Measurements from ENCODE around the gene NR5A1.

Gene NR5A1

DNA sequence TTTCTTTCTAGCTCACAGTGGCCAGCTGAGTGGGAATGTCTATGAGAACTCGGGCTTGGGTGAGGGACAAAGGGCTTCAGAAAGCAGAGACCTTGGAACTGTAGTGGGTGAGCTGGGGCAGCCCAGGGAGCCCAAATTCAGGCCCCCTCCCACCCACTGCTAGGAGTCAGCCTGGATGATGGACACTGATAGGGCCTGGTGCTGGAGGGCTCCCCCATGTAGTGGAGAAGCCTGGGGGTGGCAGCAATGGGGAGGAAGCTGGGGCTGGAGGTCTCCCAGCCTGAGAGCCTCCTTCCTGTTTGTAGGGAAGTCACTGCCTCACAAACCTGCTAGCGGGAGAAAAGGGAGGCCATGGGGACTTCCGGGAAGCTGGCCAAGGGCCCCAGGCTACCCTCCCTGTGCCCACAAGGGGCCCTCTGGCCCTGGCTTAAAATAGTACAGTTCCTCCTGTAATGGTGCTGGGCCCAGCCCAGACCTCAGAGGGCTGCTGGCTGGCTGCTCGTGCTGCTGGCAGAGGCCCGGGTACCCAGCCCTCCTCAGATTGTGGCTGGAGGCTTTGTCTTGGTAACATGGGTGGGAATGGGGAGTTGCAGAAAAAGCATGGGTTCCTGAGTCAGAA is 6.3 kb upstream of the NR5A1 start:
- no peak for DNase-seq

DNA sequence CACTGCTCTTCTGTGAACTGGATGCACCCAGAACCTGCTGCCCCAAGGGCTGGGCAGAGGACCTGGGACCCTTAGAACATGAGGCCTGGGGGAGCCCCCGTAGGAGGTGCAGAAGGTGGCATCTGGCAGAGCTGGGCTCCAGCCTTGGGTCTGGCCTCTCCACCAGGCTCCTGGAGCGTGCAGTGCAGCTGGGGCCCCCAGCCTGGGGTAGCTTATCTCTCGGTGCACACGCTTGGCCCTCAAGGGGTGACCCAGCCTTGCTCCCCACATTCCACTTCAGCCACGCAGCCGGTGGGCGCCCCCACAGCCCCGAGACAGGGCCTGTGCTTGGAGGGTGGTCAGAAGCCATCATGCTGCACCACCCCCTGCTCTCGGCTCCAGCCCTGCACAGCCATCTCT is 5.6 kb upstream of the NR5A1 start:
- no peak for DNase-seq

DNA sequence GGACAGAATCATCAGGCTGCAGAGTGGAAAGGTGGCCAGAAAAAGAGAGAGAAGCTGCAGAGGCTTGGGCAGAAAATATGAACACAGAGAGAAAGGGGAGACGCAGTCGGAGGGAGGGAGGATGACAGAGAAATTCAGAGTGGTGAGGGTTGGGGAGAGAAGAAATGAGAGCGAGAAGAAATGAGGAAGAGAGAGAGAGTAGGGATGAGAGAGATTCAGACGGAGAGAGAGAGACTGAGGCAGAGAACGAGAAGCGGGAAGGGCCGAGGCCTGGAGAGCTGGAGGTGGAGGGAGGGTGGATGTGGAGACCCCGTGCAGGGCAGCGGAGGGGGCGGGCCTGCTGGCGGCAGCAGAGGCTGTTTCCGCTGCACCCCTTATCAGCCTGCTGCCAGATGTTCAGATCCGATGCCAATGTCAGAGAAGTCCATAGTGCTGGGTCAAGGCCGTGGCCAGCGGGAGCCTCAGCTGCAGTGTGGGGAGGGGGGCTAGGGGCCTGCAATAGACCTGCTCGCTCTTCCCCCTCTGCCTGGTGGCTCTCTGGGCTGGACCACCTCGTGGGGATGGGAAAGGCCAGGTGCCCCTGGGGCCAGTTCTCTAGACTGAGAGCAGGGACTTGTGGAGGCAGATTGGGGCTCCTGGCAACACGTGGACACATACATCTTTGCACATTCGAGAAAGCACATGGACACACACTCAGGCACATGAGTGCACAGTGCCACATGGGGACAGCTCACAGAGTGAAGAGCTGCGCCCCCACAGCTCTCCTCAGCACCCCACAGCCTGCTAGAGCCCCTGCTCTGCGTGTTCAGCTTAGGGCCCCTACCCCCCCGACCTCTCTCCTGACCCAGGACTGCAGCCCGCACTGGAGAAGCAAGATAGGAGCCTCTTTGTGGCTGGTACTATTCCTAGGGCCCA is 4.9 kb upstream of the NR5A1 start:
- no peak for DNase-seq

DNA sequence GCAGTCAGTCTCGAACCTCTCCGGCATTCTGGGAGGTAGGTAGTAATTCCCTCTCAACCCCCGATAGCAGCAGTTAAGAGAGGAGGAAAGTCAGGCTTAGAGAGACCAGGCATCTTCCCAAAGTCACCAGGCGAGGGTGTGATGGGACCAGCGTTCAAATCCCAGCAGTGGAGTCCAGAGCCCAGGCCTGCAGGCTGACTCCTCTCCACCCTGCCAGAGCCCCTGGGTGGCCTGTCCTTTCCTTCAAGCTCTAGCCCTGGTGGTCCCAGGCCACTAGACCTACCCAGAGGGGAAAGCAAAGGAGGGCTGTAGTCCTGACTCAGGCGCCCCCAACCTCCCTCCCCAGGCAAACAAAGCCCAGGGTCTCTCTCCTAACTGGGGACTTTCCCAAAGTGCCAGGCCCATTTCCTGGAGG is 4.2 kb upstream of the NR5A1 start:
- no peak for DNase-seq

DNA sequence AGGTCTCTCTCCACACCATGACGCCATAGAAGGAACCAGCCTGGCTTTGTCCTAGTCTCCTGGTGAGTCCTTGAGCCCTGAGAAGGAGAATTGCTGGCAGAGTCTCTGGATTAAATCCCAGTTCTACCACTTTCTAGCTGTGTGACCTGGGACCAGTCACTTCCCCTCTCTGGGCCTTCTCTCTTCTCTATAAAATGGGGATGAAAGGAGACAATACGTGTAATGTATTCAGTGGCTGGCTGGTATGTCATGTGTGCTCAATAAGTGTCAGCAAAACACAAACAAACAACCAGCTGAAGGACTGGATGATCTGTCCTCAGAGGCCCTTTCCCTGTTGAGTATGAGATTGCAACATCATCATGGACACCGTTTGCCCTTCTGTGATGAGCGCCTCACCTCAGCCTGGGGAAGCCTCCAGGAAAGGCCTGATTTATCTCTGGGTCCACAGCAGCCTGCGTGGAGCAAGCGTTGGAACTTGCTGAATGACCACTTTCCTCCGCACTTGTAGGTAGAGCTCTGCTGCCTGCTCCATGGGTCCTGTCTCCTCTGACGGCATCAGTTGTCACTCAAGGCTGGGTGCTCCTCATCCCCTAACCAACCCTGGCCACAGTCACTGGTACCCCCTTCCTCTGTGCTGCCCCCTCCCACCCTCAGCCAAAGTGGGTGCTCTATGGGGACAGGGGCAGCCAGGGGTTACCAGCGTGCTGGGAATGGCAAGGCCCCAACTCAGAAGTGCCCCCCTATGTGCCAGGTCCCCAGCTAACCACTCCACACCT is 3.6 kb upstream of the NR5A1 start:
- no peak for DNase-seq

DNA sequence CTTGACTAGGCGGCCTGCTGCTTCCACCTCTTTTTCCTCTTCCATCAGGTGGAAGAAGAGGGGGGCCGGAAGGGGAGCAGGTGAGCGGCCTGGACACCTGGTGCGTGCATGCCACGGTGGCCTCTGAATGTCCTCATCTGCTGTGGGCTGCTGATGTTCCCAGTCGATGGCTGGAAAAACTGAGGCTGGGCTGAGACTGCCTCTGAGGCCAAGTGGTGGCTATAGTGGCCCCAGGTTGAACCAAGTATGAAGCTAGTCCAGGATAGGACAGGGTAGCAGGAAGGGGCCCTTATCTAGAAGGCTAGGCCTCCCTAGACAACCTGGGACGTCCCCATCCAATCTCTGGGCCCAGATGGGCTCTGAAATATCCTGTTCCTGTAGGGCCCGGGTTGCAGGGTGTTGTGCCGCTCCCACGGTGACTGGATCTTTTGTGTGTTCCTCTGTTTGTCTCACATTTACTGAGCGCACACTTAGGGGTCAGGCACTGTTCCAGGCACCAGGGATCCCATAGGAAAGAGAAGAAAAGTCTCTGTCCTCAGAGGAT is 753 bp upstream of the NR5A1 start:
- DNase-seq, result no peak

DNA sequence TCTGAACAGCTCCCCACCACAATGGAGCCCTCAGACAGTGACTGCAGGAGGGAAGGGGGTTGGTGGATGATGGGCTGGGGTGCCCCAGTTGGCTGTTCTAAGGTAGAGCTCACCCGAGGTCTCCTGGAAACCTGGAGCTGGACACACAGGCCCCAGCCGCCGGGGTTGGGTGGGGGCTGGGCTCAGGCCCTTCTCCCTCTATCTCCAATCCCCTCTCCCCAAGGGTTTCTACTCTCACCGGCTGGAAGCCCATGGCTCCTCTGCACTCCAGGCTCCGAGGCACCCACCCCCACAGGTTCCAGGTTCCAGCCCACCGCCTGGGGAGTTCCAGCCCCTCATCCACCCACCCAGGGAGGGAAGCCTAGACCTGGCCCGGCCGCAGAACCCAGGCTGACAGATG is 766 bp downstream of the NR5A1 start:
- DNase-seq, result no peak

DNA sequence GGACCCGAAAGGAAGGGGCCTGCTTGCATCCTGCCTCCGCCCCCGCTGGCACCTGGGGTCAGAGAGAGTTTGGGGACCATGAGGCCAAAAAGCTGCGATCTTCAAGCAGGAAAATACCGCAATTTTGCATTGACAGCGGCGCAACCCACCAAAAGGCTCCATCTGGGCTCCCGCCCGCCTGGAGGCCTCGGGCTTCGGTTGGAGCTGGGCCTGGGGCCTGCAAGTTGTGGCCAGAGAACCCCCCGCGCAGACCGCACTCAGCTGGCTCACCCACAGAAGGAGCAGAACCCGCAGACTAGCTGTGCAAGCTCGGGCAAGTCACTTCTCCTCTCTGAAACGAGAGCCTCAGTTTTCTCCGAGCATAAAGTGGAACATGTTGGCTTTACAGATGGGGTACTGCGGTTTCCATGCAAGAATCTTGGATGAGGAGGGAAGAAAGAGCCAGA is 1.3 kb downstream of the NR5A1 start:
- no peak for DNase-seq

DNA sequence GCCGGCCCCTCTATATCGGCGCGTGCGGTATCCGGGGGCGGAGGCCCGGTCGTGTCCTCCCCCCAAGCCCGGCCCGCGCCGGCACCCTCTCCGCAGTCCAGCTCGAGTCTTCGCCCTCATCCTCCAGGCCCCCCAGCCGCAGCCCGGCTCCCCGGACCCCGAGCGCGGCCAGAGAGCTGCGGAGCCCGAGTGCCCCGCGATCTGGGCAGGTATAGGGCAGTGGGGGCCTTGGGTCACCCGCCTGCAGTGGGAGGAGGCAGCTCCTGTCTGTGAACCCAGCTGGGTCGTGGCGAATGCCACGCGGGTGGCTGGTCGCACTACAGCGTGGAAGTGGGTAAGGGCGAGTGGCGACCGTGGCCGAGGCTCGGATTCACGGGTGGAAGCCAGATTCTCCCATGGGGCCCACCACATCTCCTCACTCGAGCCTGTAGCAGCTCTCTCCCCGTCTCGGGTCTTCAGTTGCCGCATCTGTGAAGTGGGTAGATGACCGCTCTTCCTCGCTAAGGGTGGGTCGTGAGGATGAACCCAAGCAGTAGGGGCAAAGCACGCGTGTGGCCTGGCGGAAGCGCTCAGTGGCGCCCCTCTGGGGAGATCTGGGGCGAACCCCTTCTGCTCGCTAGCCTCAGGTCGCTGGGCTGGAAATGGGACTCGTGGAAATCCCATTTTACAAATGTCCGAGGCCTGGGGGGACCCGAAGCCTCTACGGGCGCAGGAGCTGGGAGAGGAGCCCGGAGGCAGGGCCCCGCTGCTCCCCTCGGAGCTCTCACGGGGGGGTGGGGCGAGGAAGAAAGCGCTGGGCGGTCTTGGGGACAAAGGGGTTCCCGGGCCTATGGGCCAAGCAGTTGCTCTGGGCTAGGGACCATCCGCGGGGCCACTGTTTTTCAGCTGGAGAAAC is 1.9 kb downstream of the NR5A1 start:
- no peak for DNase-seq

DNA sequence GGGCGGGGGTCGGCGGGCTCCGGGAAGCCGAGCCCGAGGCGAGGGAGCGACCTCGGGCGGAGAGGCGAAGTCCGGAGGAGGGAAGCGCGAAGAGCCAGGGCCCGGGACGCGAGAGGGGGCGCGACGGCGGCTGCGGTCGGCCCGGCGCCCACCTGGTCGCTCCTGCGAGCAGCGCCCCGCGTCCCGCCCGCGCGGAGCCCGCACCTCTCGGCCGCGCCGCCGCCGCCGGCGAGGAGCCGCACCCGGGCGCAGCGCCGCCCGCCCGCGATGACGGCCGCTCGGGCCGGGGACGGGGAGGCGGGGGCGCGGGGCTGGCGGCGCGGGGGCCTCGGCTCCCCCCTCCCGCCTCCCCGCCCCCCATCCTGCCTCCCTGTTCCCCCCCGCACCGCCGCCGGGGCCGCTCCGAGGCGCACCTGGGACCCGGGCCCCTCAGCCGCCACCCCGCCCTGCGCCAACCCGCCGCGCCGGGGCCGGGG is 2.6 kb downstream of the NR5A1 start:
- no peak for DNase-seq

DNA sequence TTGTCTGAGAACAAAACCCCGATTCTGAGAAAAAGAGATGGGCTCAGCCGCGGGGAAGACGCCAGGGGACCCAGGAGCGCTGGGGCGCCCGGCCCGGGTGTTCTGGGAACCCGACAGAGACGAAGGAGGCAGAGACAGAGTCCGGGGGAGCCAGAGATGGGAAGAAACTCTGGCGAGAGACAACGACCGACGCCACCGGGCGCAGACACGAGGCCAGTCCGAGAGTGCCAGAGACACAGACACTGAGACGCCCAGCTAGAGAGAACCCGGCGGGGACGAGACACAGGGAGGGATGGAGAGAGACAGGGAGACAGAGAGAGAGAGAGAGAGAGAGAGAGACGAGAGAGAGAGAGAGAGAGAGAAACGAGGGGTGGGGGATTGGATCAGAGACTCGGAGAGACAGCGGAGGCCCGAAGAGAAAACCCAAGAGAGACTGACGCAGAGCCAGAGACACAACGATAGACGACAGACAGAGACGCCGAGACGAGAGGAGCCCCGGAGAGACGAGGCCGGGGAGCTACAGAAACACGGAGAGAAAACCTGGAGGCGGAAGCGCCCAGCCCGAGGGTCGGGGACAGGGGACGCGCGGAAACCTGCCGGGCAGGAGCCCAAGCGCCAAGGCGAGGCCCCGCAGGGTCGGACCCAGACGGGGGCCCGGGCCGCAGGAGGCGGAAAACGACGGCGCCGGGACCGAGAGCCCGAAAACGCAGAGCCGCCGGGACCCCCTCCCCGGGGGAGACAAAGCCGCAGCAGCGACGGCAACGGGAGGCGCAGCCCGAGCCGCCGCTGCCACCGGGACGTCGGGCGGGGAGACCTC is 3.3 kb downstream of the NR5A1 start:
- DNase-seq, result no peak

DNA sequence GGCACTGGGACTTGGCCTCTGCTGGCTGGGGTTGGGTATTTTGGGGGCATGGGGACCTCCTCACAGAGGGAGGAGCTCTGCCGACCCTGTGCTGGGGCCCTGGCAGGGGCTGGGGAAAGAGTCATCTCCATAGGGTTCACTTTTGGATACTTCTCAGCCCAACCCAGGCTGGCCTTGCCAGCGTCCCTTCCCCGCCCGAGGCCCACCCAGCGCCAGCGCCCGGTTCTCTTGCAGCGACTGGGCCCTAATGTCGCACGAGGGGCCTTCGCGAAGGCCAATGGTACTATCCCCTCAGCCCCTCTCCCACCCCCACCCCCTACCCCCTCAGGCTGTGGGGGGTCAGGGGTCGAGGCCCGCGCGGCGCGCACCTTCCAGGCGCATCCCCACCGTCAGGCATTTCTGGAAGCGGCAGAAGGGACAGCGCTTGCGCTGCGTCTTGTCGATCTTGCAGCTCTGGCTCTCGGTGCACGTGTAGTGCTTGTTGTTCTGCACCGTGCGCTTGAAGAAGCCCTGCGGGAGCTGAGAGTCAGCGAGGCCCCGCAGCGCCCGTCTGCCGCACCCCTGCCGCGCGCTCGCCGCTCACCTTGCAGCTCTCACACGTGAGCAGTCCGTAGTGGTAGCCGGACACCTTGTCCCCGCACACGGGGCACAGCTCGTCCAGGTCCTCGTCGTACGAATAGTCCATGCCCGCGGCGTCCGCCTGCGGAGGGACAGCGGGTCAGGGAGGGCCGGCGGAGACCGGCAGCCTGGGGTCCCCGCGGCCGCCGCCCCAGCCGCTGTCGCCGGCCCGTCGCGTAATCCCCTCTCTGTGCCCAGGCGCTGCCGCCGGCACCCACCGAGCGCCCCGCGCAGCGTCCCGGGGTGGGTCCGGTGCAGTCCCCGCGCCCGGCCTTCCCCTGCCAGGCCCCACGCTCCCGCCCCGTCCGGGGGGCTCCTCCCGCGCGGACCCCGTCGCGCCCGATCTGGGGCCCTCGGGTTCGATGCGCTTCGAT is 4.2 kb downstream of the NR5A1 start:
- DNase-seq, result no peak

DNA sequence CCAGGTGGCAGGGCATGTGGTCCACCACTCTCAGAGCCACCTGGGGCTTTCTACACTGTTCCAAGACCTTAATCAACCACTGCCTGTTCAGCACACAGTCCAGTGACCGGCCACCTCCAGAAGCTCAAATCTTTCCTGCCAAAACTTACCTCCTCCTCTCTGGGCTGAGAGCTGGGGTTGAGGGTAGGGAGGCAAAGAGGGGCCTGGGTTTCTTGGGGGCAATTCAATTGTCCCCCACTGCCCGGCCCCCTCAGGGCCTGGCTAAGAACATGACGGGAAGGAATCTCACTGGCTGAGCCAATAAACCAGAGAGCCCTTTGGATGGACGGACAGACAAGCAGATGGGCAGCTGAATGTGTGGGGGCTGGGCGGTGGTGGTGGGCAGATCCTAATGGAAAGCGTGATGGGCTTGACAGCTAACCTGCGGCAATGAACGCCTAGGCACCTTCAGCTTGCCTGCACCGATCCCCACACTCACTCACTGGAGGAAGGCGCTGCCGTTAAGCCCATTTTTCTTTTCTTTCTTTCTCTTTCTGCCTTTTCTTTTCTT is 5.4 kb downstream of the NR5A1 start:
- DNase-seq, result no peak

DNA sequence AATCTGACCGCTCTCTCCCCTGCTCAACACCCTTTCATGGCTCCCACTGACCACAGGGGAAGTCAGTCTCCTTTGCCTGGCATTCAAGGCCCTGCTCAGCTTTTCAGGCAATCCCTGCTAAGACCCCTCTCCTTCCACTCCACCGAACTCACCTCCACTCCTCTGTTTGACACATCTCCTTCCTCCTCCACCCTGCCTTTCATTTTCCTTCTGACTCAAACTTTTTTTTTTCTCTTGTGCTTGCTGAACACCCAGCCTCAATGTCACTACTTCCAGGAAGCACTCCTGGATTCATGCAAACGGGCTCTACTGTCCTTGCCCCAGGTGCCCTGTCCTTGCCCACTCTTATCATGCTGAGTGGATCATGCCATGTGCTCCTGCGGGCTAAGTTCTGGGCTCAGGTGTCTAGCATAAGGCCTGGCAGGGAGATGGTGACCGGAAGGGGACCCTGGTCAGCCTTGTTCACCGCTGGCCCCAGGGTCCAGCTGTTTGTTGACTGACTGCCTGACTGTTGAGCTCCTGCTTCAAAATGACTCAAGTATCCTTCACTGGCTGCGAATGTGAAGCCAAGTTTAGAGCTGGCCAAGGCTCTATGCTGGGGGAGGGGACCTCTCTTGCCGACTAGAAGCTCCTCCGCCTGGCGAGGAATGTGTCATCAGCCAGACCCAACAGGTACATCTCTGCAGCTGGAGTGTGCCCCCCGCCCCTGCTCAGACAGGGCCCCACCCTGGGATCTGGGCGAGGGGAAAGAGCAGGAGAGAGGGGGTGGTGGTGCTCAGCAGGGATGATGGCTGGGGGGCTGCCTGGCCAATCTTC is 6.2 kb downstream of the NR5A1 start:
- no peak for DNase-seq

DNA sequence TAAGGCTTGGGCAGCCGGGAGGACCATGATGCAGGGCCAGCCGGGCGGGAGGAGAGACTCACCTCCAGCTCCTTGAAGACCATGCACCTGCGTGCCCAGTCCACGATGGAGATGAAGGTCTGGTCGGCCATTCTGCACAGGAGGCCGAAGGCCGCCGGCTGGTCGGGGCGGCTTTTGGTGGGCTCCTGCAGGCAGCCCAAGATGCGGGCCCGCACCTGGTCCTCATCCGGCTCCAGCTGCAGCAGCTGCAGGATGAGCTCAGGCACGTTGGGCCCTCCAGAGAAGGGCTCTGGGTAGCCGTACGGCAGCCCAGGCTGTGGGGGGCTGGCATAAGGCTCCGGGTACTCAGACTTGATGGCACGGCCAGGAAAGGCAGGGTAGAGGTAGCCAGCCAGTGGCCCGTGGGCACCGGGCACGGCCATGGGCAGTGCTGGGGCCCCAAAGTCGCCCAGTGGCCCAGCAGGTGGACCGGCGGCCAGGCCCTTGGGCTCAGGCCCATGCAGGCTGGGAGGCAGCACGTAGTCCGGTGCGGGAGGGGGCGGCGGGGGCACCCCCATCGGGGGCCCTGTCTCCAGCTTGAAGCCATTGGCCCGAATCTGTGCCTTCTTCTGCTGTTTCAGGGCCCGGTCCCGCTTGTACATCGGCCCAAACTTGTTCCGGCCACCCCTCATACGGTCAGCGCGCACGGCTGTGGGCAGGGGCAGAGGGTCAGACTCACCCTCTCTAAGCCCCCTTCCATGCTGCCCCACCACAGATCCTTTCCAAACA is 7.0 kb downstream of the NR5A1 start:
- DNase-seq, result no peak

DNA sequence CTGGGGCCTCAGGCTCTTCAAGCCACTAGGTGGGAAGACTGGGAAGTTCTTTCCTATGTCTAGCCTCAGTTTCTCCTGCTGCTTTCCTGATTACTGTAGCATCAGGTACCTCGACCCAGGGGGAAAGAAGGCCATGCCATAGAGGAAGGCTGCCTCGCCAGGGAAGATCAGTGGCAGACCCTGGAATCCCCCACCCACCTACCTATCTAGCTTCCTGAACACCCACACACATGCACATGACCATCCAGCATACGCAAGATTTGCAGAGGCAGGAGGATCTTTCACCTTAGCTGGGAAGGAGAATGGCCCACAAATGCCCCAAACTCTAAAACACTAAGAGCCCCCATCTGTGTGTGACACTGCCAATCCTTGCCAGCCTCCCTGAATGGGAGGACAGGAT is 8.0 kb downstream of the NR5A1 start:
- DNase-seq, result no peak

DNA sequence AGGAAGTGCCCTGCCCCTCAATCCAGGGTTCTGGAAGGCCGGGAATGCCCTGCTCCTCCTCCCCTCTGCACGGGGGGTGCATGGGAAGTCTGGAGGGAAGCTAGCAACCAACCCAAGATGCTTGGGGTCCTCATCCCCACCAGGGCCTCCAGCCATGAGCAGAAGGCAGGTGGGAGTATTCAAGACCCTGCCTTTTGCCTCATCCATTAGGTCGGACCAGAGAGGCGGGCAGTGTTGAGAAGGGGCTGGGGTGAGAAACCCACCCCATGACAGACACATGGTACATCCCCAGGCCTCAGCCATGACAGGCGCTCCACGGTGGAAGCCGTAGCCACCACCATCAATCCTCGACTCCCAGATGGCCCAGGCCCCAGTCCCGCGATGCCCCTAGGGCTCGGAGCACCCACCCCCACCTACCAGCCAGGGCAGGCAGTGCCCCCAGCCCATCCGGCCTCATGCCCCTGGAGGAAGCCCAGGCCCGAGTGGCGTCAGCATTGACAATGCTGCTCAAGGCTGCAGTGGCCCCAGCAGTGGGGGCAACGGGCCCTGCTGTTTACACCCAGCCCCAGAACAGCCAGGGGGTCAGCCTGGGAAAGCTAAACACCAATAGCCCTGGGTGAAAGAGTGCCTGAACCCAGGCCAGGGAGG is 8.6 kb downstream of the NR5A1 start:
- DNase-seq, result no peak
